Prostate gland (tissue), 2 donors: ENCODE results near the gene SCFD2. TPM values are rescaled to one million over a fixed set of nuclear protein-coding genes. Genes with fewer than 3 reads are reported as not detected.

Experiments
- DNase-seq: peaks from one replicate; pipeline ENCODE4 v3.0.0-alpha.2; 2019; ENCODE audit warnings: low spot score
- H3K27ac ChIP-seq, 2 donors: fragments of 200-600 bp; sonication (generic); 2 replicates each; pipeline ENCODE4 v1.5.1; 2017 to 2019
- H3K27me3 ChIP-seq: fragments of 200-600 bp; sonication (generic); replicated peaks from 2 replicates; pipeline ENCODE4 v1.5.1; 2019; ENCODE audit not compliant: insufficient read depth
- H3K36me3 ChIP-seq, 2 donors: fragments of 200-600 bp; sonication (generic); 1 replicate in 1 of 2; 2 replicates in 1 of 2; pipeline versions ENCODE4 v1.5.1 to v1.8.1; 2017 to 2019
- H3K4me1 ChIP-seq: fragments of 200-600 bp; sonication (generic); replicated peaks from 2 replicates; pipeline ENCODE4 v1.5.1; 2019
- H3K4me3 ChIP-seq, 2 donors: fragments of 200-600 bp; sonication (generic); 2 replicates each; pipeline ENCODE4 v1.5.1; 2017 to 2019
- H3K9me3 ChIP-seq: fragments of 200-600 bp; sonication (generic); 2 replicates; pipeline ENCODE4 v1.5.1; 2017
- POLR2A ChIP-seq: fragments of 450-650 bp; IDR thresholded peaks from one replicate; pipeline ENCODE4 v1.6.1; 2016; ENCODE audit warnings: antibody characterized with exemption, mild to moderate bottlenecking
- POLR2AphosphoS5 ChIP-seq: sonication (generic); formaldehyde crosslinking; IDR thresholded peaks from one replicate; pipeline ENCODE4 v1.6.1; 2017; ENCODE audit warnings: antibody characterized with exemption
- WGBS: methylation state at CpG from one replicate; pipeline ENCODE4 v1.1.5; 2018; 5-methylcytosine and 5-hydroxymethylcytosine counted together
- intact Hi-C: fragments of 100-400 bp; cut with DNase I; formaldehyde crosslinking; loops from one replicate; pipeline ENCODE4 v1.14.2; 2022
- total RNA-seq, 2 donors: library from RNA; depleted of rRNA; stranded (reverse); fragments of >200 nt; gene quantifications; one replicate each; pipeline ENCODE4 v1.1.0, GENCODE V29; 2016
- TF ChIP-seq, protein P1 (sequence below), 4 experiments: fragments of 200-600 bp in 2 of 4; fragments of 450-650 bp in 2 of 4; sonication (generic) in 2 of 4; IDR thresholded peaks; 1 replicate in 3 of 4; 2 replicates in 1 of 4; pipeline ENCODE4 v1.5.1; 2016 to 2019; ENCODE audit warnings: antibody characterized with exemption in 4 of 4, mild to moderate bottlenecking in 2 of 4, moderate library complexity in 2 of 4

The SCFD2 gene
- total RNA-seq, 2 donors from 2014 or later: 10.7 to 21.1 TPM

DNA sequence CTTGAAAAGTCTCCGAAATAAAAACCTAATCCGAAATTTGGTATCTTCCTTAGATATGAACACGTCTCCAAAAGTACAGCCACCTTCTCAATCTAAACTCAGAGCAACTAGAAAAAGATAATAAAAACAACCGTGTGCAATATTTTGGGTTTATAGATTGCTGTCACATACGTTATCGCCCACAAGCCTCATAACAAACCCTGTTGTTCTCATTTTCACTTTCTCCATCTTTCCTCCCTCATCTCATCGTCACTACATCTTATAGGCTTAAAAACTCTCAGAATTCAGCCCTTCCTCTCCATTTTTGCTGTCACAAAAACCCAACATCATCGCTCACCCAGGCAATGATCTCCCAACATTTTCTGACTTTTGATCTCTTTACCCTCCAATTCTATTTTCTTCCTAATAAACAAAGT, 448 bp upstream of the SCFD2 start:
- Histone ChIP-seq H3K27ac (peak overlapping the region; percentile 37 to 61), H3K9me3 (no peaks in the 10 kb centered on the region), H3K4me3 (peak overlapping the region; percentile 71 to 78), H3K27me3 (no peaks in the 10 kb centered on the region), H3K4me1 (peaks cover 8% of the 10 kb centered on the region), H3K36me3 (no peaks in the 10 kb centered on the region)
- DNase-seq: no peak
- TF ChIP-seq POLR2AphosphoS5 (no peak), POLR2A (no peak)
- TF ChIP-seq, protein P1, sequence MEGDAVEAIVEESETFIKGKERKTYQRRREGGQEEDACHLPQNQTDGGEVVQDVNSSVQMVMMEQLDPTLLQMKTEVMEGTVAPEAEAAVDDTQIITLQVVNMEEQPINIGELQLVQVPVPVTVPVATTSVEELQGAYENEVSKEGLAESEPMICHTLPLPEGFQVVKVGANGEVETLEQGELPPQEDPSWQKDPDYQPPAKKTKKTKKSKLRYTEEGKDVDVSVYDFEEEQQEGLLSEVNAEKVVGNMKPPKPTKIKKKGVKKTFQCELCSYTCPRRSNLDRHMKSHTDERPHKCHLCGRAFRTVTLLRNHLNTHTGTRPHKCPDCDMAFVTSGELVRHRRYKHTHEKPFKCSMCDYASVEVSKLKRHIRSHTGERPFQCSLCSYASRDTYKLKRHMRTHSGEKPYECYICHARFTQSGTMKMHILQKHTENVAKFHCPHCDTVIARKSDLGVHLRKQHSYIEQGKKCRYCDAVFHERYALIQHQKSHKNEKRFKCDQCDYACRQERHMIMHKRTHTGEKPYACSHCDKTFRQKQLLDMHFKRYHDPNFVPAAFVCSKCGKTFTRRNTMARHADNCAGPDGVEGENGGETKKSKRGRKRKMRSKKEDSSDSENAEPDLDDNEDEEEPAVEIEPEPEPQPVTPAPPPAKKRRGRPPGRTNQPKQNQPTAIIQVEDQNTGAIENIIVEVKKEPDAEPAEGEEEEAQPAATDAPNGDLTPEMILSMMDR (IDR thresholded peaks at IDR 0.05): no peak
- WGBS: 11% methylated on average over 8 of the region's 8 CpGs
- intact Hi-C loops: no loop called here

DNA sequence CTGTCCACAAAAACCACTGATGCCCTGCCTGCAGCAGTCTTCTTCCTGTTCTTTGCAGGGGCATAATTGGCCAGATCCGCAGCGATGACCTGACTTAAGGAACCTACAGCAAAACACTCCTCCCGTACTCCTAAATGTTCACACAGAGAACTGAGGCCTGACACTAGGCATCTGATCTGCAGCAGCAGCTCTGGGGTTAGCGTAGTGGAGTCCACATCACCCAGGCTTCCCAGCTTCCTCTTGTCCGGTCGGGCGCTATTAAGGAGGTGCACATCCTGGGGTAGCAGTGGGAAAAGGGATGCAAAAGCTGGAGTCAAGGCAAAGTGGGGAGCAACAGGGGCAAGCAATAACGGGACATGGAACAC, 758 bp downstream of the SCFD2 start:
- TF ChIP-seq, protein P1 (IDR thresholded peaks at IDR 0.05): no peak
- TF ChIP-seq POLR2AphosphoS5 (no peak), POLR2A (no peak)
- Histone ChIP-seq H3K9me3 (no peaks in the 10 kb centered on the region), H3K27ac (no peak overlapping the region), H3K36me3 (no peaks in the 10 kb centered on the region), H3K4me3 (peak overlapping the region; percentile 71 to 78), H3K27me3 (no peaks in the 10 kb centered on the region), H3K4me1 (peaks cover 8% of the 10 kb centered on the region)
- intact Hi-C loops: no loop called here
- 1% methylated on average over 8 of the region's 8 CpGs for WGBS
- DNase-seq: no peak

DNA sequence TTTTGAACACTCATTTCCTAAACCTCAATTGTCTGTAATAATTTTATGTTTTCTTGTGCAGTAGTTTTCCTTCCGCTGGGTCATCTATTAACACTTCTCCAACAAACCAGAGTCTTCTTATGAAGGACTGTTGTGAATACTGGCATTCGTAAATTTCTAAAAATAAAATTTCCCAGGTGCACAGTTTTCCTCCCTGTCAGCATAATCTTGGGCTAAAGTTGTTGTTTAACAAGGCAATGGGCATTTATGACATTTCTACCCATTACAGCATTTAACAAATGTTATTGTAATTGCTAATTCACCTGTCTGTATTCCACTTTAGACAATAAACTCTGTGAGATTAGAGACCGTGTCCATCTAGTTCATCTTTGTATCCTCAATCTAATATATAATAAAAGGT, 1.2 kb downstream of the SCFD2 start:
- H3K4me3 ChIP-seq: peak overlapping the region in 1 of 2 donors; percentile 78
- H3K4me1 ChIP-seq: peaks cover 8% of the 10 kb centered on the region
- intact Hi-C loops: no loop called here
- no peak for DNase-seq
- H3K9me3 ChIP-seq: no peaks in the 10 kb centered on the region
- WGBS: 58% methylated on average over 3 of the region's 3 CpGs
- no peak overlapping the region for H3K27ac ChIP-seq
- H3K36me3 ChIP-seq: no peaks in the 10 kb centered on the region
- H3K27me3 ChIP-seq: no peaks in the 10 kb centered on the region
- TF ChIP-seq, protein P1 (IDR thresholded peaks at IDR 0.05): no peak
- no peak for TF ChIP-seq POLR2A
- TF ChIP-seq POLR2AphosphoS5: no peak

DNA sequence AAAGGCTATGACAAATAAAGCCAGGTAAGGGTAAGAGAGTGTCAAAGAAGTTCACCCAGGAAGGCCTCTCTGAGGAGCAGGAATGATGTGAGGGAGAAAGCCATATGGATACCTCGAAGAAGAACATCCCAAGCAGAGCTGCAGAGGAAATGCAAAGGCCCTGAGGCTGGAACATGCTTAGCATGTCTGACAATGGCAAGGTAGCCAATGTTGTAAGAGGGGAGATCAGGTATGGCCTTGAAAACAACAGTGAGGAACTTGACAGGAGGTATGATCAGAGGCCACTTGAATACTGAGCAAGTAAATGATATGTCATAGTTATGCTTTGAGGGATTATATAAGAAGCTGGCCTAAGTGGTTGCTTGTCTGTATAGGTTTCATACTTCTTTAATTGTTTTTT, 3.8 kb downstream of the SCFD2 start:
- peaks cover 8% of the 10 kb centered on the region for H3K4me1 ChIP-seq
- H3K27ac ChIP-seq: no peak overlapping the region
- H3K9me3 ChIP-seq: no peaks in the 10 kb centered on the region
- H3K36me3 ChIP-seq: no peaks in the 10 kb centered on the region
- intact Hi-C loops: no loop called here
- no peaks in the 10 kb centered on the region for H3K27me3 ChIP-seq
- TF ChIP-seq POLR2AphosphoS5 (no peak), POLR2A (no peak)
- TF ChIP-seq, protein P1 (IDR thresholded peaks at IDR 0.05): no peak
- no peak for DNase-seq
- 95% methylated on average over 1 of the region's 1 CpG for WGBS
- no peak overlapping the region for H3K4me3 ChIP-seq

DNA sequence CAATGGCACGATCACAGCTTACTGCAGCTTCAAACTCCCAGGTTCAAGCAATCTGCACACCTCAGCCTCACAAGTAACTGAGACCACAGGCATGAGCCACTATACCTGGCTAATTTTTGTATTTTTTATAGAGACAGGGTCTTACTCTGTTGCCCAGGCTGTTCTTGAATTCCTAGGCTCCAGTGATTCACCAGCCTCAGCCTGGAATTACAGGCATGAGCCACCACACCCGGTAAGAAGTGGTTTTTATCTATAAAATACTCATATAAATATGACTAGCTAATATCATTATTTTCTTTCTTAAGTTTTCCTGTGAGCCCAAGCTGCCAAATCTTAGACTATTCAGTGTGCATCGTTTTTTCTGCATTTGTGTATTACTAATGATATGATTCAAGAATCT, 4.4 kb downstream of the SCFD2 start:
- Histone ChIP-seq H3K9me3 (no peaks in the 10 kb centered on the region), H3K27me3 (no peaks in the 10 kb centered on the region), H3K27ac (no peak overlapping the region), H3K4me3 (no peak overlapping the region), H3K4me1 (peaks cover 8% of the 10 kb centered on the region), H3K36me3 (no peaks in the 10 kb centered on the region)
- intact Hi-C loops: no loop called here
- WGBS: 90% methylated on average over 3 of the region's 3 CpGs
- TF ChIP-seq, protein P1 (IDR thresholded peaks at IDR 0.05): no peak
- TF ChIP-seq POLR2AphosphoS5 (no peak), POLR2A (no peak)
- no peak for DNase-seq
